ENCODE measurements around the gene WNT6. TPM values are rescaled to one million over a fixed set of nuclear protein-coding genes. Genes with fewer than 3 reads are reported as not detected.

Gene WNT6
- total RNA-seq, 4 donors from 2014 or later: 0.73 to 0.76 TPM; not detected in 2

GRCh38 chr2:218812861-218813260, 46.7 kb upstream of the WNT6 start:
- no peaks in the 10 kb centered on the region for H3K27me3 ChIP-seq
- TF ChIP-seq POLR2A (IDR thresholded peaks at IDR 0.05): no peak
- TF ChIP-seq CTCF (IDR thresholded peaks at IDR 0.05): no peak
- intact Hi-C loops (cut with DNase I): no loop called here
- H3K4me1 ChIP-seq: peaks cover 0 to 8% (median 0%) of the 10 kb centered on the region in 3 donors
- no peak for DNase-seq
- WGBS, 2 donors: 86 to 96% methylated on average over 2 to 5 of the region's 5 CpGs
- no peak overlapping the region for H3K4me3 ChIP-seq
- H3K36me3 ChIP-seq: peaks cover 0 to 48% (median 6%) of the 10 kb centered on the region in 3 donors
- H3K27ac ChIP-seq: no peak overlapping the region
- no peaks in the 10 kb centered on the region for H3K9me3 ChIP-seq

GRCh38 chr2:218813771-218814460, 45.7 kb upstream of the WNT6 start:
- no peak for DNase-seq
- Histone ChIP-seq H3K4me3 (no peak overlapping the region), H3K36me3 (peaks cover 0 to 59% (median 6%) of the 10 kb centered on the region in 3 donors), H3K4me1 (peaks cover 0 to 8% (median 0%) of the 10 kb centered on the region in 3 donors), H3K9me3 (no peaks in the 10 kb centered on the region), H3K27me3 (no peaks in the 10 kb centered on the region), H3K27ac (no peak overlapping the region)
- intact Hi-C loops (cut with DNase I): no loop called here
- TF ChIP-seq POLR2A (IDR thresholded peaks at IDR 0.05) (no peak), CTCF (IDR thresholded peaks at IDR 0.05) (no peak)
- WGBS, 2 donors: 68 to 71% methylated on average over 11 of the region's 11 CpGs

- Histone ChIP-seq H3K27ac (no peak overlapping the region), H3K9me3 (no peaks in the 10 kb centered on the region), H3K36me3 (peaks cover 0 to 64% (median 6%) of the 10 kb centered on the region in 3 donors), H3K27me3 (no peaks in the 10 kb centered on the region), H3K4me3 (no peak overlapping the region), H3K4me1 (peaks cover 0 to 8% (median 0%) of the 10 kb centered on the region in 3 donors)
- intact Hi-C loops (cut with DNase I): no loop called here
- TF ChIP-seq POLR2A (IDR thresholded peaks at IDR 0.05): no peak
- no peak for TF ChIP-seq CTCF (IDR thresholded peaks at IDR 0.05)
- DNase-seq: no peak
- 60 to 85% methylated on average over 2 to 10 of the region's 13 CpGs for WGBS, 2 donors
These were observed 44.9 kb upstream of the WNT6 start for GRCh38 chr2:218814540-218815243.

- TF ChIP-seq CTCF (IDR thresholded peaks at IDR 0.05) (no peak), POLR2A (IDR thresholded peaks at IDR 0.05) (no peak)
- Histone ChIP-seq H3K9me3 (no peaks in the 10 kb centered on the region), H3K27ac (no peak overlapping the region), H3K27me3 (no peaks in the 10 kb centered on the region), H3K36me3 (peaks cover 0 to 64% (median 6%) of the 10 kb centered on the region in 3 donors), H3K4me1 (peaks cover 0 to 8% (median 0%) of the 10 kb centered on the region in 3 donors), H3K4me3 (no peak overlapping the region)
- DNase-seq: no peak
- WGBS, 2 donors: 61 to 100% methylated on average over 1 to 5 of the region's 5 CpGs
- intact Hi-C loops (cut with DNase I): no loop called here
These were observed 44.4 kb upstream of the WNT6 start for GRCh38 chr2:218815244-218815637.

DNA sequence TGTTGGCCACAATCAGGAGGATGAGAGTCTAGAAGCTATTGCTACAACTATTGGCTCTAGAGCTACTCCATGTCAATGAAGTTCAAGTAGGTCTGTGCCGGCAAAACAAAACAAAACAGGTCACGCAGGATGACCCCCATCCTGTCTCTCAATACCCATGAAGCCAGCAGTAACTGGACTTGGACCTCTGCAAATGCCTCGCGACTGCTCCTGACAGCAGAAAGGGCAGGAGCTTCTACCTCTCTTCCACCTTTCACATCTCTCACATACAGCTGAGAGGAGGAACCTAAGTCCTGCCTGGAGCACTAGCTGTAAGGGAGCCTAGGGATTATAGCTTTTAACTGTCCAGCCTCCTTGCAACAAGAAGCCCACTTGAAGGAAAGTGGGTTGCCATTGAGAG, 44.0 kb upstream of the WNT6 start:
- Histone ChIP-seq H3K4me1 (peaks cover 0 to 8% (median 0%) of the 10 kb centered on the region in 3 donors), H3K27ac (no peak overlapping the region), H3K36me3 (peaks cover 0 to 64% (median 6%) of the 10 kb centered on the region in 3 donors), H3K4me3 (no peak overlapping the region), H3K27me3 (no peaks in the 10 kb centered on the region), H3K9me3 (no peaks in the 10 kb centered on the region)
- DNase-seq: no peak
- TF ChIP-seq POLR2A (IDR thresholded peaks at IDR 0.05): no peak
- no peak for TF ChIP-seq CTCF (IDR thresholded peaks at IDR 0.05)
- 87 to 89% methylated on average over 4 of the region's 4 CpGs for WGBS, 2 donors
- intact Hi-C loops (cut with DNase I): no loop called here

All from esophagus squamous epithelium (tissue), 5 donors.